ENCODE data around the gene RANBP9. TPM values are rescaled to one million over a fixed set of nuclear protein-coding genes. Genes with fewer than 3 reads are reported as not detected.

RANBP9 gene
- total and polyA plus RNA-seq, 2 of the 13 experiments (the other 11 are each of a cell fraction or from before 2014, with no cell fraction given): 26.6 to 30.6 TPM

GRCh38 chr6:13649393-13649792 is 62.2 kb downstream of the RANBP9 start:
- in situ Hi-C loops (cut with HindIII; ENCODE audit: extremely low pct_ligation_motif_present, low pct_unique_long_range_greater_than_20kb): no loop called here
- Histone ChIP-seq H3K4me2 (ENCODE audit: low read depth, low read length) (no peak overlapping the region), H3K79me2 (ENCODE audit: insufficient read depth, low read length) (no peaks in the 10 kb centered on the region), H3K9me3 (ENCODE audit: low read length) (no peaks in the 10 kb centered on the region), H3K36me3 (replicated peaks in 1 of 2; ENCODE audit: control insufficient read depth in 1 of 2, insufficient read depth in 2 of 2, low read length in 2 of 2) (peaks cover 0 to 30% of the 10 kb centered on the region in 2 experiments; a peak in 3 of 5 replicates), H4K20me1 (ENCODE audit: insufficient read depth, low read length) (no peaks in the 10 kb centered on the region), H2AFZ (ENCODE audit: low read length) (no peak overlapping the region), H3K27ac (ENCODE audit: extremely low read length, insufficient read depth, low read length) (no peak overlapping the region), H3K27me3 (ENCODE audit: control insufficient read depth in 1 of 2, insufficient read depth in 2 of 2, low read length in 2 of 2) (no peaks in the 10 kb centered on the region), H3K4me3 (replicated peaks in 1 of 3; ENCODE audit: insufficient read depth in 1 of 3, low read depth in 2 of 3, low read length in 3 of 3) (no peak overlapping the region), H3K9ac (ENCODE audit: insufficient read depth, low read depth, low read length) (no peak overlapping the region), H3K4me1 (ENCODE audit: insufficient read depth, low read length) (no peaks in the 10 kb centered on the region)
- intact Hi-C loops (cut with micrococcal nuclease; ENCODE audit: unreplicated experiment): no loop called here
- no TSS peak for BruUV-seq (replicated peaks)
- no peak for FAIRE-seq
- ChIA-PET CTCF (ENCODE audit: low intra/inter-chr PET ratio, low total read pairs) (no interaction called here), POLR2A (interaction anchor here (1.0 kb wide), 2 partner anchors 60 to 75 kb away, joined by 3 read pairs; partner anchors contain the start of gene SIRT5)
- DNase-seq (ENCODE audit: low spot score): no peak
- no peak for ATAC-seq
- 98% methylated on average over 4 of the region's 4 CpGs for WGBS (ENCODE audit: low lambda C conversion rate)
- TF ChIP-seq NFE2 (CRISPR knock-in tag; IDR thresholded peaks at IDR 0.05): no peak
- no peak for TF ChIP-seq ARNT (IDR thresholded peaks at IDR 0.05)
- TF ChIP-seq CENPX (CRISPR knock-in tag; IDR thresholded peaks at IDR 0.05): no peak
- no peak for TF ChIP-seq FOSL1 (CRISPR knock-in tag; IDR thresholded peaks at IDR 0.05; ENCODE audit: borderline replicate concordance)
- TF ChIP-seq NR2F6 (IDR thresholded peaks at IDR 0.05): no peak
- TF ChIP-seq NR2F6 (CRISPR knock-in tag; IDR thresholded peaks at IDR 0.05): no peak
- TF ChIP-seq ZNF33B (CRISPR knock-in tag; IDR thresholded peaks at IDR 0.05): no peak
- TF ChIP-seq E2F2 (CRISPR knock-in tag; IDR thresholded peaks at IDR 0.05; ENCODE audit: borderline replicate concordance): no peak
- no peak for TF ChIP-seq TIGD3 (CRISPR knock-in tag; IDR thresholded peaks at IDR 0.05; ENCODE audit: borderline replicate concordance)
- no peak for TF ChIP-seq ZBTB10 (CRISPR knock-in tag; IDR thresholded peaks at IDR 0.05; ENCODE audit: borderline replicate concordance)
- TF ChIP-seq ZNF704 (CRISPR knock-in tag; IDR thresholded peaks at IDR 0.05; ENCODE audit: borderline replicate concordance): no peak
- TF ChIP-seq ZBTB25 (CRISPR knock-in tag; IDR thresholded peaks at IDR 0.05): no peak
